GM19193 (cell line): ENCODE data around the gene LIPI.

ENCODE experiments used
- POLR2A ChIP-seq: IDR thresholded peaks from 4 replicates; pipeline ENCODE4 v1.6.1; 2011; ENCODE audit not compliant: insufficient read depth, insufficient read length; ENCODE audit errors: extremely low read depth

LIPI gene

GRCh38 chr21:14210738-14211137 lies at the start of gene LIPI:
LIPI (minus strand) TSS chr21:14210955; CDS start chr21:14210845, 110 bp downstream.
- TF ChIP-seq POLR2A, result no peak

GRCh38 chr21:14260174-14260764 lies 49.5 kb upstream of the LIPI start:
- TF ChIP-seq POLR2A, result no peak

GRCh38 chr21:14259747-14260146 lies 49.0 kb upstream of the LIPI start:
- no peak for TF ChIP-seq POLR2A

- no peak for TF ChIP-seq POLR2A
Observed at GRCh38 chr21:14251336-14251735, 40.6 kb upstream of the LIPI start.

GRCh38 chr21:14245711-14246110 lies 35.0 kb upstream of the LIPI start:
- TF ChIP-seq POLR2A, result no peak

GRCh38 chr21:14244911-14245310 lies 34.2 kb upstream of the LIPI start:
- TF ChIP-seq POLR2A, result no peak

- TF ChIP-seq POLR2A, result no peak
Observed at GRCh38 chr21:14243874-14244273, 33.1 kb upstream of the LIPI start.

- no peak for TF ChIP-seq POLR2A
Observed at GRCh38 chr21:14243461-14243860, 32.7 kb upstream of the LIPI start.

GRCh38 chr21:14241297-14241696 lies 30.5 kb upstream of the LIPI start:
- TF ChIP-seq POLR2A, result no peak

GRCh38 chr21:14239281-14239680 lies 28.5 kb upstream of the LIPI start:
- TF ChIP-seq POLR2A, result no peak

- no peak for TF ChIP-seq POLR2A
Observed at GRCh38 chr21:14236180-14236579, 25.4 kb upstream of the LIPI start.

GRCh38 chr21:14235101-14235500 lies 24.3 kb upstream of the LIPI start:
- TF ChIP-seq POLR2A, result no peak

GRCh38 chr21:14229399-14229798 lies 18.6 kb upstream of the LIPI start:
- no peak for TF ChIP-seq POLR2A

GRCh38 chr21:14223365-14223764 lies 12.6 kb upstream of the LIPI start:
- TF ChIP-seq POLR2A, result no peak

- TF ChIP-seq POLR2A, result no peak
Observed at GRCh38 chr21:14215971-14216641, 5.4 kb upstream of the LIPI start, which contains the start of gene RBM11. RBM11 (plus strand) TSS chr21:14216157; CDS start chr21:14216187, 30 bp downstream.

- TF ChIP-seq POLR2A, result no peak
Observed at GRCh38 chr21:14213164-14213563, 2.4 kb upstream of the LIPI start.
